Measurements from ENCODE around the gene DSE. TPM values are rescaled to one million over a fixed set of nuclear protein-coding genes. Genes with fewer than 3 reads are reported as not detected.

Gene DSE
- total RNA-seq, 1 donor = 93.3 TPM

DNA sequence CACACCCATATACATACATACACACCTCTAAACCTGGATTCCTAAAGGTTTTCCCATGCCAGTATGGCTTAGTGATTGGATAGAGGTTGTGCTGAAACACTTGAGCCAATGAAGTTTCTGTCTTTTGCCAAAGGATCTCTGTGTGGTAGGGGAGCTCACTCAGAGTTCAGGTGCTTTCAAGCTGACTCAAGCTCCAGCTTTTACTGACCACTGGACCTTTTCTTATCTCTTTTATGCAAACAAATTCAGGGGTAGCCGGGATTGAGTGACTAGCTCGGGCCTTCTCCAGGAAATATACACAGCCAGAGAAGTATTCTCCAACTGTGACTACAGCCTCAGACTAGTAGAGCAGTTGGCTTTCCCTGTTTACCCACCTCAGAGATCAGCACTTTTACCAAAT is 21.5 kb upstream of the DSE start:
- H3K4me3 ChIP-seq (ENCODE audit: low read depth, low read length) = no peak overlapping the region
- DNase-seq (ENCODE audit: low read depth) = no peak
- TF ChIP-seq, protein P1, sequence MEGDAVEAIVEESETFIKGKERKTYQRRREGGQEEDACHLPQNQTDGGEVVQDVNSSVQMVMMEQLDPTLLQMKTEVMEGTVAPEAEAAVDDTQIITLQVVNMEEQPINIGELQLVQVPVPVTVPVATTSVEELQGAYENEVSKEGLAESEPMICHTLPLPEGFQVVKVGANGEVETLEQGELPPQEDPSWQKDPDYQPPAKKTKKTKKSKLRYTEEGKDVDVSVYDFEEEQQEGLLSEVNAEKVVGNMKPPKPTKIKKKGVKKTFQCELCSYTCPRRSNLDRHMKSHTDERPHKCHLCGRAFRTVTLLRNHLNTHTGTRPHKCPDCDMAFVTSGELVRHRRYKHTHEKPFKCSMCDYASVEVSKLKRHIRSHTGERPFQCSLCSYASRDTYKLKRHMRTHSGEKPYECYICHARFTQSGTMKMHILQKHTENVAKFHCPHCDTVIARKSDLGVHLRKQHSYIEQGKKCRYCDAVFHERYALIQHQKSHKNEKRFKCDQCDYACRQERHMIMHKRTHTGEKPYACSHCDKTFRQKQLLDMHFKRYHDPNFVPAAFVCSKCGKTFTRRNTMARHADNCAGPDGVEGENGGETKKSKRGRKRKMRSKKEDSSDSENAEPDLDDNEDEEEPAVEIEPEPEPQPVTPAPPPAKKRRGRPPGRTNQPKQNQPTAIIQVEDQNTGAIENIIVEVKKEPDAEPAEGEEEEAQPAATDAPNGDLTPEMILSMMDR (IDR thresholded peaks at IDR 0.05; ENCODE audit: insufficient read depth, low read depth, low read length) = no peak

DNA sequence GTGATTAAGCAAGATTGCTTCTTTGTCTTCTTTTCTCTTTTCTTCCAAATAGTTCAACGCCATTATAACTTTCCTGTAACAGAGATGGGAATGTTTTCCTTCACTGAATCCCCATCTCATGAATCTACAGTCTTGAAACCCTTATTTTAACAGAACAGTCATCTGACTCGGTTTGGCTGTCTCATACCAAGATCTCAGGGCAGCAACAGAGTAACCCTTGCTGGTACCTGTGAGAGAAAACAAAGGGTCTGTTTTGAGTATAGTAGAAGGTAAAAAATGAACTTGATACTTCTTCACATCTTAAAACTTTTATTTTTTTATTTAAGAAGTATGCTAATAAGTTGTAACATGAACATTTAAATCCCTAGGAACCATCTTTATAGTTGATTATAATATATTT is 19.6 kb upstream of the DSE start:
- TF ChIP-seq, protein P1 (IDR thresholded peaks at IDR 0.05; ENCODE audit: insufficient read depth, low read depth, low read length) = no peak
- no peak overlapping the region for H3K4me3 ChIP-seq (ENCODE audit: low read depth, low read length)
- DNase-seq (ENCODE audit: low read depth) = no peak

DNA sequence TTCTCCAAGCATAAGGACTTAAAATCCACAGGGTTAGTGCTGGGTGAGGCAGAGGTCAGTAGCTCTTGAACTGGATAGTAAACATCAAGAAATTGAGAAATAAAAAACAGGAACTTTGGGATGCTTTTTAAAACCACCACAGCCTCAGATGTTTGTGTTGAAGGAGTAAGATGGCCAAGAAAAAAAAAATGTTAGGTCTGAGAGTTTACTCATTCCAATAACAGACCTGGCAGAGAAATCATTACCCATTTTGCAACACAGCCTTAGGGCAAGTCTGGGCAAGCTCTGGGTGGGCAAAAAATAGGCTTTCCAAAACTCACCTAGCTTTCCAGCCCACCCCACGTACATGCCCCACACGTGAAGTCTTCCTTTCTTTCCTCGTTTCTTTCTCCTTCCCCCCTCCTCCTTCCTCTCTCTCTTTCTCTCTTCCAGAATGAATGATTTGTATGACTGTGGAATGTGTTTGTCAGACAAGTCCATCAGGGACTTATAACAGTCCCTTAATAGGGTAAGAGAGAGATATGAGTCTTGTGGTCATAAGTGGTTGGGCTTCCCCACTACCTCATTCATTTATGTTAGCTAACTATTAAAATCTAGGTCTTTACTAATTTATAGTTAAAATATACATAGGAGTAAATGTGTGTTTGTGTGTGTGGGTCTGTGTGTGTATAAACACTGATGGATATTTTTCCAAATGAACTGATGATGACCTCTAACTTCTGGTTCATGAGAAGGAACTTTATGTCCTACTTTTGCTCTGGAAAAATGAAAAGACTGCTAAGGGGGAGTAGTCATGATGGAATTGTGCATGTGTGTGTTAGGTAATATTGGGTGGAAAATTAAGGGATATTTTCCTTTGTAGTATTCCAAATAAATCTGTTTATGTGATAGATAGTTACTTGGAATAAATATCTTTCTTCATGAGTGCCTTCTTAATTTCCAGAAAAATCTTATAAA is 18.0 kb upstream of the DSE start:
- no peak overlapping the region for H3K4me3 ChIP-seq (ENCODE audit: low read depth, low read length)
- TF ChIP-seq, protein P1 (IDR thresholded peaks at IDR 0.05; ENCODE audit: insufficient read depth, low read depth, low read length) = no peak
- peak; percentile 84 for DNase-seq (ENCODE audit: low read depth)

GRCh38 chr6:116354236-116354635 is 16.5 kb upstream of the DSE start:
- TF ChIP-seq, protein P1 (IDR thresholded peaks at IDR 0.05; ENCODE audit: insufficient read depth, low read depth, low read length) = no peak
- no peak overlapping the region for H3K4me3 ChIP-seq (ENCODE audit: low read depth, low read length)
- no peak for DNase-seq (ENCODE audit: low read depth)

DNA sequence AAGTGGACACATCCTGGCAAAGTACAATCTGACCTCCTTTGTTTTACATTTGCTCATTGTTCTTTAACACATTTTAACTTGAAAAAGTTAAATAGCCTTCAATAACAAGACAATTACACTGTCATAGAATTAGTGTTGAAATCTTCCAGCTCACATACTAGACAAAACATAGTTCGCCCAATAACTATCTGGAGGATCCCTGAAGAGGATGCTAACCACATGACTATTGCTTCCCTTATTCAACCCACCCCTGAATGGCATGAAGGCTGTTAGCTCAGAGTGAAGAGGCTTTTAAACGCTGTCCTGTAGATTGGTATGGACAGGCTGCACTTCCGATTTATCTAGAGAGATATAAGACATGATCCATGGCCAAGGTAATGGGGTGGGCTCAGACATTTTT is 15.0 kb upstream of the DSE start:
- TF ChIP-seq, protein P1 (IDR thresholded peaks at IDR 0.05; ENCODE audit: insufficient read depth, low read depth, low read length) = no peak
- no peak overlapping the region for H3K4me3 ChIP-seq (ENCODE audit: low read depth, low read length)
- peak; percentile 56 for DNase-seq (ENCODE audit: low read depth)

GRCh38 chr6:116359131-116359530 is 11.6 kb upstream of the DSE start:
- no peak for DNase-seq (ENCODE audit: low read depth)
- TF ChIP-seq, protein P1 (IDR thresholded peaks at IDR 0.05; ENCODE audit: insufficient read depth, low read depth, low read length) = no peak
- H3K4me3 ChIP-seq (ENCODE audit: low read depth, low read length) = no peak overlapping the region

Data from fibroblast of villous mesenchyme (primary cell).